ENCODE results near the gene SACM1L.

DNA sequence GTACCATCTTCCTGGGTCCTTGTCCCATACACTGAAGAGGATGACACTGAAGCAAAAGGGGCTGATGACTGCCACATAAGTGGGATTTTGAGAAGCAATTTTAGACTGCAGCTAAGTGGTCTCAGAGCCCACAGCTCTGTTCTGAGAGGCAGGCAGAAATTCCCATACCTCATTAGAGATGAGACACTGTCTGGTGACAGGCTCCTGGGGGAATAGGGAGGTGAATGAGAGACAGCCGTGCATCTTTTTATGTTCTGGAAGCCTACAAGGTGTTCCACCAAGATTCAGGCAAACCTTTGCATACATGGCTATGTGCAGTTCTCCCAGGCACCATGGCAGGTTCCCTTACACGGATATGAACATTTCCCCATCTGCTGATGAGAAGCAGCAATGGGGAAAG, 47.4 kb upstream of the SACM1L start:
- TF ChIP-seq POLR2AphosphoS5 (IDR thresholded peaks at IDR 0.05; ENCODE audit: low read depth, low read length) (no peak), YY1 (IDR thresholded peaks at IDR 0.05; ENCODE audit: low read depth, low read length) (no peak), CEBPB (IDR thresholded peaks at IDR 0.05; ENCODE audit: low read depth, low read length) (no peak), CTCF (IDR thresholded peaks at IDR 0.05; ENCODE audit: control extremely low read depth in 1 of 3, insufficient read depth in 1 of 3, low read depth in 1 of 3, low read length in 3 of 3) (no peak)

Data from H1 (cell line).